Spleen (tissue), 11 donors: Measurements from ENCODE around the gene MANBA. TPM values are rescaled to one million over a fixed set of nuclear protein-coding genes. Genes with fewer than 3 reads are reported as not detected.

ENCODE experiments used
- DNase-seq: peaks from one replicate; pipeline ENCODE4 v3.0.0-alpha.2; 2020
- H3K27ac ChIP-seq, 8 donors: fragments of 200-600 bp; sonication (generic) in 7 of 8; 1 replicate in 4 of 8; 2 replicates in 4 of 8; pipeline versions ENCODE4 v1.5.0 to v1.8.0; 2016 to 2021; ENCODE audit warnings: inconsistent platforms in 4 of 8, mild to moderate bottlenecking in 4 of 8, moderate library complexity in 1 of 8
- H3K27me3 ChIP-seq, 7 donors: fragments of 200-600 bp; sonication (generic) in 6 of 7; replicated peaks in 1 of 7; 1 replicate in 4 of 7; 2 replicates in 3 of 7; pipeline versions ENCODE4 v1.5.0 to v1.8.0; 2016 to 2021; ENCODE audit warnings: inconsistent platforms in 3 of 7, mild to moderate bottlenecking in 1 of 7
- H3K36me3 ChIP-seq, 6 donors: fragments of 200-600 bp; sonication (generic) in 5 of 6; 1 replicate in 4 of 6; 2 replicates in 2 of 6; pipeline versions ENCODE4 v1.5.0 to v1.8.0; 2016 to 2021; ENCODE audit warnings: inconsistent platforms in 2 of 6
- H3K4me1 ChIP-seq, 6 donors: fragments of 200-600 bp; sonication (generic) in 5 of 6; 1 replicate in 3 of 6; 2 replicates in 3 of 6; pipeline versions ENCODE4 v1.5.0 to v1.8.0; 2016 to 2021; ENCODE audit warnings: inconsistent platforms in 3 of 6
- H3K4me3 ChIP-seq, 8 donors: fragments of 200-600 bp; sonication (generic) in 7 of 8; 1 replicate in 4 of 8; 2 replicates in 4 of 8; pipeline versions ENCODE4 v1.5.0 to v1.8.0; 2016 to 2021; ENCODE audit warnings: inconsistent platforms in 4 of 8, mild to moderate bottlenecking in 4 of 8, moderate library complexity in 2 of 8
- H3K9me3 ChIP-seq, 8 donors: fragments of 200-600 bp; sonication (generic) in 7 of 8; 1 replicate in 4 of 8; 2 replicates in 4 of 8; pipeline versions ENCODE4 v1.5.0 to v1.8.0; 2016 to 2021; ENCODE audit warnings: inconsistent platforms in 4 of 8
- POLR2A ChIP-seq, 3 donors: fragments of 450-650 bp; IDR thresholded peaks; one replicate each; pipeline ENCODE4 v1.5.1; 2017; ENCODE audit warnings: antibody characterized with exemption in 3 of 3, mild to moderate bottlenecking in 1 of 3
- POLR2AphosphoS5 ChIP-seq, 3 donors: sonication (generic); formaldehyde crosslinking; IDR thresholded peaks; one replicate each; pipeline ENCODE4 v1.5.1; 2017; ENCODE audit warnings: antibody characterized with exemption in 3 of 3
- WGBS, 5 donors: extraction: QIAGEN DNeasy Blood & Tissue Kit in 3 of 5; methylation state at CpG; one replicate each; pipeline versions ENCODE4 v1.1.5 to v1.1.7; 2013 to 2018; 5-methylcytosine and 5-hydroxymethylcytosine counted together
- intact Hi-C: fragments of 100-400 bp; cut with DNase I; formaldehyde crosslinking; loops from one replicate; pipeline ENCODE4 v1.15.0; 2023; ENCODE audit warnings: low total_unique reads
- polyA plus RNA-seq, 3 donors: library from polyadenylated mRNA; stranded (reverse); fragments of 200-250 nt; gene quantifications; one replicate each; pipeline ENCODE4 v1.2.1, GENCODE V29; 2013
- total RNA-seq, 7 donors: library from RNA; depleted of rRNA in 3 of 7; stranded (reverse); fragments of >200 nt in 3 of 7; fragmentation: NEBNext Ultra II Directional in 4 of 7; extraction: Animal tissue kit (Norgen Biotek cat#: 25700) in 4 of 7; gene quantifications; one replicate each; pipeline versions ENCODE4 v1.1.0 to v1.2.1, GENCODE V29; 2016 to 2021
- TF ChIP-seq, protein P1 (sequence below), 11 experiments: fragments of 200-600 bp in 7 of 11; fragments of 450-650 bp in 4 of 11; sonication (generic) in 4 of 11; IDR thresholded peaks in 8 of 11; conservative IDR thresholded peaks in 3 of 11; 1 replicate in 7 of 11; 2 replicates in 4 of 11; pipeline versions ENCODE4 v1.4.0 to v1.8.0; 2016 to 2021; ENCODE audit warnings: antibody characterized with exemption in 11 of 11, inconsistent platforms in 4 of 11, mild to moderate bottlenecking in 1 of 11
- donor health status: healthy with polysubstance abuse.
- donor health status: DM: no; HTN: no; CAD: no; lungs with moderate emphysema.
- donor health status: DM: no; HTN: no; CAD: no.
- donor health status: Bipolar disorder and iron deficiency.
- donor health status: healthy.
- donor health status: DM: no; HTN: no; CAD: no.
- donor health status: DM: yes; HTN: yes; CAD: no.

The MANBA gene
- total and polyA plus RNA-seq, 10 donors, result 15.7 to 112 (median 50.3) TPM

DNA sequence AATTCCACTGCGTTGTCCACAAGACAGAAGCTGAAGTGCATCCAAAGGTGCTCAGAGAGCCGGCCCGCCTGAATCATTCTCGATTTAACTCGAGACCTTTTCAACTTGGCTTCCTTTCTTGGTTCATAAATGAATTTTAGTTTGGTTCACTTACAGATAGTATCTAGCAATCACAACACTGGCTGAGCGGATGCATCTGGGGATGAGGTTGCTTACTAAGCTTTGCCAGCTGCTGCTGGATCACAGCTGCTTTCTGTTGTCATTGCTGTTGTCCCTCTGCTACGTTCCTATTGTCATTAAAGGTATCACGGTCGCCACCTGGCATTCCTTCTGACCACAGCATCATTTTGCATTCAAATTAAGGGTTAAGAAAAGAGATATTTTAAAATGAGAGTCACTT, 144.1 kb downstream of the MANBA start:
- H3K27ac ChIP-seq, result peak overlapping the region in 1 of 8 donors; percentile 2
- intact Hi-C loops, result no loop called here
- H3K4me3 ChIP-seq, result no peak overlapping the region
- peaks cover 11 to 37% (median 21%) of the 10 kb centered on the region in 6 donors for H3K4me1 ChIP-seq
- no peak for DNase-seq
- no peaks in the 10 kb centered on the region for H3K9me3 ChIP-seq
- H3K36me3 ChIP-seq, result peaks cover 4 to 59% (median 51%) of the 10 kb centered on the region in 6 donors
- H3K27me3 ChIP-seq, result no peaks in the 10 kb centered on the region
- TF ChIP-seq, protein P1, sequence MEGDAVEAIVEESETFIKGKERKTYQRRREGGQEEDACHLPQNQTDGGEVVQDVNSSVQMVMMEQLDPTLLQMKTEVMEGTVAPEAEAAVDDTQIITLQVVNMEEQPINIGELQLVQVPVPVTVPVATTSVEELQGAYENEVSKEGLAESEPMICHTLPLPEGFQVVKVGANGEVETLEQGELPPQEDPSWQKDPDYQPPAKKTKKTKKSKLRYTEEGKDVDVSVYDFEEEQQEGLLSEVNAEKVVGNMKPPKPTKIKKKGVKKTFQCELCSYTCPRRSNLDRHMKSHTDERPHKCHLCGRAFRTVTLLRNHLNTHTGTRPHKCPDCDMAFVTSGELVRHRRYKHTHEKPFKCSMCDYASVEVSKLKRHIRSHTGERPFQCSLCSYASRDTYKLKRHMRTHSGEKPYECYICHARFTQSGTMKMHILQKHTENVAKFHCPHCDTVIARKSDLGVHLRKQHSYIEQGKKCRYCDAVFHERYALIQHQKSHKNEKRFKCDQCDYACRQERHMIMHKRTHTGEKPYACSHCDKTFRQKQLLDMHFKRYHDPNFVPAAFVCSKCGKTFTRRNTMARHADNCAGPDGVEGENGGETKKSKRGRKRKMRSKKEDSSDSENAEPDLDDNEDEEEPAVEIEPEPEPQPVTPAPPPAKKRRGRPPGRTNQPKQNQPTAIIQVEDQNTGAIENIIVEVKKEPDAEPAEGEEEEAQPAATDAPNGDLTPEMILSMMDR (IDR thresholded peaks at IDR 0.05 in 8 of 11, conservative IDR thresholded peaks at IDR 0.05 in 3 of 11), result no peak
- TF ChIP-seq POLR2AphosphoS5 (IDR thresholded peaks at IDR 0.05), result no peak
- no peak for TF ChIP-seq POLR2A (IDR thresholded peaks at IDR 0.05)
- WGBS, 5 donors, result 81 to 89% (median 87%) methylated on average over 9 of the region's 9 CpGs

DNA sequence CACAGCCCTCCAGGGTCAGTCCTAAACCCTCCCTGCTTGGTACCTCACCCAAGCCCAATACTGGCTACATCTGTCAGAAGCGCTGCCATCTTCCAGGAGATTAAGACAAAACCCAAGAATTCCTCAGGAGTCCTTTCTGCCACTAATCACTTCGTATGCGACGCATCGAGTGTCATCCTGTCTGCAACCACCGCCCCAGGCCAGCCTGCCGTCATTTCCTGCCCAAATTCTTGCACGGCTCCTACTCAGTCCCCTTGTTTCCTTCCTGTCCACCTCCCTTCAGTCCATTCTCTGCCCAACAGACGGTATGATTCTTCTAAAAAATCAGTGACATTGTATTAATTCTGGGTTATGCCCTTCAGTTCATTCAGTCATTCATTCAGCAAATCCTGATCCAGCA, 146.0 kb downstream of the MANBA start:
- intact Hi-C loops, result no loop called here
- Histone ChIP-seq H3K4me1 (peaks cover 11 to 46% (median 23%) of the 10 kb centered on the region in 6 donors), H3K4me3 (peak overlapping the region in 4 of 8 donors; percentile 8 to 55 (median 10)), H3K9me3 (no peaks in the 10 kb centered on the region), H3K27ac (peak overlapping the region in 7 of 8 donors; percentile 6 to 86 (median 63)), H3K36me3 (peaks cover 6 to 78% (median 69%) of the 10 kb centered on the region in 6 donors), H3K27me3 (no peaks in the 10 kb centered on the region)
- no peak for TF ChIP-seq POLR2A (IDR thresholded peaks at IDR 0.05)
- TF ChIP-seq POLR2AphosphoS5 (IDR thresholded peaks at IDR 0.05), result peak in 2 of 3 donors; percentile 53 to 70
- WGBS, 5 donors, result 49 to 71% (median 61%) methylated on average over 9 of the region's 9 CpGs
- peak; percentile 84 for DNase-seq

DNA sequence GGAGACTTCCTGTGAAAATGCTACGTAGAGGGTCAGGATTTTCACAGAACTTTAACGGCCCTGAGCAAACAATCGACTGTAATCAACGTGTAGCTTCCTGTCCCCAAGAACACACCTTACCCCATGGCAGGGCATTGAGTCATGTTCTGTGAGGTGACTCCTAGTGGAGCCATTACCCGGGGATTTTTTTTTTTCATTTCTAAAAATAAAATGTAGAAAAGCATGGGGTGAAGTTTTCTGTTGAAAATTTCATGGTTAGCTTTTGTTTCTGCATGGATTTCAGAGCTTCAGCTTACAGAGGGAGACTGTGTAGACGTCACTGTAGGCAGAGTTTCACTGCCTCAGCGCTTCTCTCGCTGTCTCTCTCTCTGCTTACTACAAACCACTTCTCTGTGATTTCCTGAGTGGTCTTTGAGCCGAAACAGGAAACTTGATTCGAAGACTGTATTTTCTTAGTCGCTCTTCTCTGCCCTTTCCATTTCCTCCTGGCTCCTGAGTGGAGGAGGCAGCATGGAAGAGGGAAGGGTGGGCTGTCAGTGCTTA, 147.9 kb downstream of the MANBA start:
- WGBS, 5 donors, result 14 to 29% (median 15%) methylated on average over 11 of the region's 11 CpGs
- Histone ChIP-seq H3K4me1 (peaks cover 11 to 46% (median 23%) of the 10 kb centered on the region in 6 donors), H3K36me3 (peaks cover 6 to 97% (median 88%) of the 10 kb centered on the region in 6 donors), H3K27ac (peak overlapping the region; percentile 44 to 86 (median 66)), H3K27me3 (no peaks in the 10 kb centered on the region), H3K9me3 (no peaks in the 10 kb centered on the region), H3K4me3 (peak overlapping the region in 1 of 8 donors; percentile 55)
- intact Hi-C loops, result no loop called here
- no peak for DNase-seq
- TF ChIP-seq, protein P1 (IDR thresholded peaks at IDR 0.05 in 8 of 11, conservative IDR thresholded peaks at IDR 0.05 in 3 of 11), result no peak
- TF ChIP-seq POLR2AphosphoS5 (IDR thresholded peaks at IDR 0.05), result peak in 1 of 3 donors; percentile 25

DNA sequence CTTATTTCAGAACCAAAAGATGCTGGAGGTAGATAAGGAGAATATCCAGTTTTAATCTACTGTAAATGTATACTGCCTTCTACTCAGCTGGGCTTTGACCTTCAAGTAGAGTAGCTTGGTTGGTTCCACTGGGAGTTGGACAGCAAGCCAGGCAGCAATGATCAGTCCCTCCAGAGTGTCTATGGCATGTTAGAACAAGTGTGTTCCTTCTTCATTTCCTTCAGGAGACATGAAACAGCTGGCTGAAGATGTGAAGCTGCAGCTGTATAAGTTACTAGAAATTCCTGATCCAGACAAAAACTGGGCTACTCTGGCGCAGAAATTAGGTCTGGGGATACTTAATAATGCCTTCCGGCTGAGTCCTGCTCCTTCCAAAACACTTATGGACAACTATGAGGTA, 148.6 kb downstream of the MANBA start:
- H3K36me3 ChIP-seq, result peaks cover 6 to 100% (median 94%) of the 10 kb centered on the region in 6 donors
- peaks cover 11 to 46% (median 23%) of the 10 kb centered on the region in 6 donors for H3K4me1 ChIP-seq
- TF ChIP-seq POLR2A (IDR thresholded peaks at IDR 0.05), result no peak
- TF ChIP-seq POLR2AphosphoS5 (IDR thresholded peaks at IDR 0.05), result no peak
- TF ChIP-seq, protein P1 (IDR thresholded peaks at IDR 0.05 in 8 of 11, conservative IDR thresholded peaks at IDR 0.05 in 3 of 11), result no peak
- no peak overlapping the region for H3K4me3 ChIP-seq
- no peak for DNase-seq
- H3K27me3 ChIP-seq, result no peaks in the 10 kb centered on the region
- WGBS, 5 donors, result 86 to 93% (median 88%) methylated on average over 2 of the region's 2 CpGs
- intact Hi-C loops, result no loop called here
- H3K9me3 ChIP-seq, result no peaks in the 10 kb centered on the region
- peak overlapping the region; percentile 44 to 86 (median 66) for H3K27ac ChIP-seq
